Transverse colon (tissue), 4 donors: ENCODE measurements around the gene XNDC1N.

ENCODE experiments used
- CTCF ChIP-seq, 5 experiments: fragments of 200-600 bp in 3 of 5; fragments of 450-650 bp in 2 of 5; sonication (generic) in 3 of 5; IDR thresholded peaks; 1 replicate in 2 of 5; 2 replicates in 3 of 5; pipeline ENCODE4 v1.5.1; 2016 to 2017; ENCODE audit warnings: antibody characterized with exemption in 5 of 5, inconsistent platforms in 3 of 5, mild to moderate bottlenecking in 2 of 5, moderate library complexity in 1 of 5
- EP300 ChIP-seq: sonication (generic); formaldehyde crosslinking; IDR thresholded peaks from one replicate; pipeline ENCODE4 v1.6.1; 2017; ENCODE audit warnings: antibody characterized with exemption, low read depth
- POLR2A ChIP-seq: fragments of 450-650 bp; IDR thresholded peaks from one replicate; pipeline ENCODE4 v1.6.1; 2016; ENCODE audit warnings: antibody characterized with exemption, mild to moderate bottlenecking, moderate library complexity
- POLR2AphosphoS5 ChIP-seq, 3 donors: sonication (generic); formaldehyde crosslinking; IDR thresholded peaks; one replicate each; pipeline ENCODE4 v1.6.1; 2016; ENCODE audit warnings: antibody characterized with exemption in 3 of 3

DNA sequence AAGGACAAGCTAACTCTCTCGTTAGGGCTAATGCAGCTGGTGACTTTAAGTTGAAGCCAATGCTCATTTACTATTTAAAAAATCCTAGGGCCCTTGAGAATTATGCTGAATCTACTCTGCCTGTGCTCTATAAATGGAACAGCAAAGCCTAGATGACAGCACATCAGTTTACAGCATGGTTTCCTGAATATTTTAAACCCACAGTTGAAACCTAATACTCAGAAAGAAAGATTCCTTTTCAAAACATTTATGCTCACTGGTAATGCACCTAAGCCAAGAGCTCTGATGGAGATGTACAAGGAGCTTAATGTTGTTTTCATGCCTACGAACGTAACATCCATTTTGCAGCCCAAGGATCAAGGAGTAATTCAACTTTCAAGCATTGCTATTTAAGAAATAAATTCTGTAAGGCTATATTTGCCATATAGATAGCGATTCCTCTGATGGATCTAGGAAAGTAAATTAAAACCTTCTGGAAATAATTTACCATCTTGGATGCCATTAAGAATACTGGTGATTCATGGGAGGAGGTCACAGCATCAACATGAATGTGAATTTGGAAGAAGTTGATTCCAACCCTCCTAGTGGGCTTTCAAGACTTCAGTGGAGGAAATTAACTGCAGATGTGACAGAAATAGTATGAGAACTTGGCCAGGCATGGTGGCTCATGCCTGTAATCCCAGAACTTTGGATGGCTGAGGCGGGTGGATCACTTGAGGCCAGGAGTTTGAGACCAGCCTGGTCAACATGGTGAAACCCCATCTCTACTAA lies 14.5 kb downstream of the XNDC1N start:
- TF ChIP-seq CTCF (IDR thresholded peaks at IDR 0.05), result no peak
- TF ChIP-seq POLR2A, result no peak
- TF ChIP-seq EP300, result no peak
- TF ChIP-seq POLR2AphosphoS5 (IDR thresholded peaks at IDR 0.05), result no peak
